Measurements from ENCODE around the gene PYCR2.

DNA sequence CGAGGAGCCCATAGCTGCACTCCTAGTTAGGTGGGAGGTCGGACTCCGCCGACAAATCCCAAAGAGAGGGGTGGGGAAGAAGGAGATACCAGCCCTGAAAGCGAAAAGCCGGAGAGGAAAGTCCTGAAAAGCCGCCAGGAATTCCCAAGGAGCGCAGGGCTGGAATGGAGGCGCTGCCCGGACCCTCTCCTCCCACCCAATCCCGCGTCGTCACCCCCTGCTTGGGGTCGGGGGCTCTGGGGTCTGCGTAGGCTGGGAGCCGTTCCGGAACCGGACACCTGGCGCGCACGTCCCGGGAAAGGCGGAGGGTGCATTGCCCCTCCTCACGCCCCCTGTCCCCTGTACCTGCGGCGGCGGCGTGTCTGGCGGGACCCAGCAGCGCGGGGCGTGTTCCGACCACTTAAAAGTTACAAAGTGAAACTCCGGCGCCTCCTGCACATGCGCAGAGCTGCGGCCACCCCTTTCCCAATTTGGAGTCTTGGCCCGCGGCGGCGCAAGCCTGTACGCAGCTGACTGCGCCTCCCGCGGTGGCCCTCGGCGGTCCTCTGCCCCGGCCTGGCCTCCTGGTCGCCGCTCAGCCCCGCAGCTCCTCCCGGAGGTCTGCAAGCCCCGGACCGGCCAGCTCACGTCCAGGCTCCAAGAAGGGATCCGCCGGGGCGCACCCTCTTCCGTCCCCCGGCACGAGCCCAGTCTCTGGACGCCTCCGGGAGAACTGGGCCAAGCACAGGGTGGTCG lies 41.9 kb downstream of the PYCR2 start, which contains the start of gene TMEM63A:
- peak; percentile 62 for TF ChIP-seq POLR2A (IDR thresholded peaks at IDR 0.05; ENCODE audit: low read length)
- no peak for TF ChIP-seq GATA1 (IDR thresholded peaks at IDR 0.05; ENCODE audit: low read depth, low read length)

Data from erythroblast (primary cell).